Spinal cord (tissue), 10 donors: ENCODE measurements around the gene ITGAV. TPM values are rescaled to one million over a fixed set of nuclear protein-coding genes. Genes with fewer than 3 reads are reported as not detected.

Experiments
- DNase-seq, 6 donors: peaks; one replicate each; pipeline versions ENCODE4 v3.0.0 to v3.0.0-alpha.2; 2013 to 2015; ENCODE audit warnings: low spot score in 6 of 6, low read depth in 4 of 6
- H3K27ac ChIP-seq: one replicate; pipeline ENCODE4 v1.5.1; 2013; ENCODE audit warnings: low read depth, low read length, control low read depth
- H3K27me3 ChIP-seq: one replicate; pipeline ENCODE4 v1.6.1; 2013; ENCODE audit warnings: low read length; ENCODE audit not compliant: control insufficient read depth, insufficient read depth
- H3K36me3 ChIP-seq: one replicate; pipeline ENCODE4 v1.6.1; 2013; ENCODE audit warnings: low read length; ENCODE audit not compliant: control insufficient read depth, insufficient read depth
- H3K4me1 ChIP-seq: one replicate; pipeline ENCODE4 v1.6.1; 2013; ENCODE audit warnings: low read length; ENCODE audit not compliant: control insufficient read depth, insufficient read depth
- H3K4me3 ChIP-seq: one replicate; pipeline ENCODE4 v1.5.1; 2013; ENCODE audit warnings: low read depth, low read length, control low read depth
- H3K9me3 ChIP-seq: one replicate; pipeline ENCODE4 v1.6.1; 2013; ENCODE audit warnings: low read length; ENCODE audit not compliant: control insufficient read depth, insufficient read depth
- WGBS: methylation state at CpG from one replicate; pipeline ENCODE4 v1.1.5; 2013; ENCODE audit warnings: missing lambda C conversion rate; ENCODE audit not compliant: insufficient coverage; 5-methylcytosine and 5-hydroxymethylcytosine counted together
- polyA plus RNA-seq, 2 donors: library from polyadenylated mRNA; unstranded; fragments of 120-200 nt; gene quantifications; one replicate each; pipeline ENCODE4 v1.2.1, GENCODE V29; 2013; ENCODE audit not compliant: insufficient read length in 2 of 2
- total RNA-seq, 2 donors: library from RNA; depleted of rRNA in 1 of 2; stranded (reverse); fragments of 120-200 nt in 1 of 2; fragments of >200 nt in 1 of 2; gene quantifications; one replicate each; pipeline versions ENCODE4 v1.2.3 to v1.2.4, GENCODE V29; 2013 to 2014
- donor health status: healthy.

ITGAV gene
- total and polyA plus RNA-seq, 4 donors, result 42.8 to 146 (median 99.2) TPM

GRCh38 chr2:186641132-186641806, 51.4 kb downstream of the ITGAV start:
- Histone ChIP-seq H3K27me3 (no peaks in the 10 kb centered on the region), H3K36me3 (peaks cover 7% of the 10 kb centered on the region), H3K9me3 (no peaks in the 10 kb centered on the region), H3K4me3 (no peak overlapping the region), H3K27ac (no peak overlapping the region), H3K4me1 (no peaks in the 10 kb centered on the region)
- no peak for DNase-seq
- WGBS, result 78% methylated on average over 3 of the region's 4 CpGs

DNA sequence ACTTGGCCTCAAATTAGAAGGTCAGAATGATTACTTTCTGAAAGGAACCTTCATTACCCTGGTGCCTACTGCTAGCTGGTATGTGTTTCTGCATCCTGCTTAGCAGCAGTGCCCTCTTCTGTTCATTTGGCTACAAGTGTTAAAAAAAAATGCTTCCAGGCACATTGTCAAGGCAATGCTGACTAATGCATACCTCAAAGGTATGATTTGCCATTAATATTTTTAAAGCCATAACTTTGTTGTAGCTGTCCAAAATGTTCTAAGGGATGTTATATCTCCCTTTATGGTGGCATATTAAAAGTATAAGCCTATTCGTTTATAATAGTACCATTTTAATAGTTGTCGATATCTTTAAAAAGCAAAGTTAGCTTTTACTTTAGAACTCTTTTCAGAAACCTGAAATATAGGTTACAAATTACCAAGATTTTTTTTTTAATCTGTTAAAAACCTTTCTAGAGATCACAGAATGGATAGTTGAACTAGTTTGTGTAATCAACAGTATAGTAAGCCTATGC, 52.0 kb downstream of the ITGAV start:
- Histone ChIP-seq H3K36me3 (peaks cover 7% of the 10 kb centered on the region), H3K4me3 (no peak overlapping the region), H3K9me3 (no peaks in the 10 kb centered on the region), H3K4me1 (no peaks in the 10 kb centered on the region), H3K27me3 (no peaks in the 10 kb centered on the region), H3K27ac (no peak overlapping the region)
- WGBS, result no CpG with 5 or more reads among the region's 2 CpGs
- DNase-seq, result peak in 4 of 6 donors; percentile 24 to 81 (median 58)

- 89% methylated on average over 5 of the region's 5 CpGs for WGBS
- Histone ChIP-seq H3K4me1 (no peaks in the 10 kb centered on the region), H3K27ac (no peak overlapping the region), H3K9me3 (no peaks in the 10 kb centered on the region), H3K36me3 (peaks cover 6% of the 10 kb centered on the region), H3K27me3 (no peaks in the 10 kb centered on the region), H3K4me3 (no peak overlapping the region)
- DNase-seq, result no peak
These were observed 54.9 kb downstream of the ITGAV start for GRCh38 chr2:186644791-186645190.

DNA sequence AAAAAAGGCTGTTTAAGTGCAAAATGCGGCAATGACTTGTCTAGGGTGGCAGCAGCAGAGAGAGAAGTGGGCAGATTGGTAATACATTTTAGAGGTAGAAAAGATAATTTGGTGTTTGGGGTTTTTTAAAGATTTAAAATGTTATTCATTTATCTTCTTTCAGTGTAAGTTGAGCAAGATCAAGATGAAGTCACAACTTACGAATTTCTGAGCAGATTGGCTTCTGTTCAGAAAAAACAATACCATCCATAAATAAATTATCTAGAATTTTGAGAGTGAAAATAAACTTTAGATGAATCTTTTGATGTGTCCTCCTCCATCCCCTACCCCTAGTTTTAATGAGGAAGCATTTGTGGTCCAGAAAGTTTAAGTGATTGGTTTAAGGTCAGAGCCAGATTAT, 56.1 kb downstream of the ITGAV start:
- no peak overlapping the region for H3K27ac ChIP-seq
- H3K27me3 ChIP-seq, result no peaks in the 10 kb centered on the region
- 100% methylated on average over 1 of the region's 2 CpGs for WGBS
- H3K36me3 ChIP-seq, result peaks cover 6% of the 10 kb centered on the region
- no peak for DNase-seq
- H3K4me3 ChIP-seq, result no peak overlapping the region
- no peaks in the 10 kb centered on the region for H3K9me3 ChIP-seq
- H3K4me1 ChIP-seq, result no peaks in the 10 kb centered on the region

- Histone ChIP-seq H3K36me3 (peaks cover 3% of the 10 kb centered on the region), H3K9me3 (no peaks in the 10 kb centered on the region), H3K27ac (no peak overlapping the region), H3K4me1 (no peaks in the 10 kb centered on the region), H3K4me3 (no peak overlapping the region), H3K27me3 (no peaks in the 10 kb centered on the region)
- no peak for DNase-seq
- 100% methylated on average over 2 of the region's 2 CpGs for WGBS
These were observed 58.3 kb downstream of the ITGAV start for GRCh38 chr2:186648130-186648529.

DNA sequence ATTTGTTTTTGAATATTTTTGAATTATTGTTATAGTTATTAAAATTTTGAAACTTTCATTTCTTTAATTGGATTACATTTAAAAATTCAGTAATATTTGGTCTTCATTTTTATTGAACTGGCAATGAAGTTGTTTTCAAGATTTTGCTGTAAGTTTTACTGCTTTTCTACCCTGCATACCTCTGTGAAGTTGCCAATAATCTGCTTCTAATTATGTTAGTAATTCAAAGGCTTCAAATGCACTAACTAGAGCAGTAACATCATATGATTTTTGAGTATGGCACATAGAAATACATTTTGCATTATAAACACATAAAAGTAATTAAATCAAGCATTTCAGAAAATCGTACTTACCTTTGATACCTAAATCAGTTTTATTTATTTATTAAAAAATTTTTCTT, 63.7 kb downstream of the ITGAV start:
- Histone ChIP-seq H3K36me3 (no peaks in the 10 kb centered on the region), H3K9me3 (no peaks in the 10 kb centered on the region), H3K4me3 (no peak overlapping the region), H3K27ac (no peak overlapping the region), H3K27me3 (no peaks in the 10 kb centered on the region), H3K4me1 (no peaks in the 10 kb centered on the region)
- no peak for DNase-seq
- no CpG with 5 or more reads among the region's 1 CpG for WGBS

- Histone ChIP-seq H3K27me3 (no peaks in the 10 kb centered on the region), H3K36me3 (no peaks in the 10 kb centered on the region), H3K4me1 (no peaks in the 10 kb centered on the region), H3K27ac (no peak overlapping the region), H3K9me3 (no peaks in the 10 kb centered on the region), H3K4me3 (no peak overlapping the region)
- no peak for DNase-seq
These were observed 69.5 kb downstream of the ITGAV start for GRCh38 chr2:186659383-186659782.

DNA sequence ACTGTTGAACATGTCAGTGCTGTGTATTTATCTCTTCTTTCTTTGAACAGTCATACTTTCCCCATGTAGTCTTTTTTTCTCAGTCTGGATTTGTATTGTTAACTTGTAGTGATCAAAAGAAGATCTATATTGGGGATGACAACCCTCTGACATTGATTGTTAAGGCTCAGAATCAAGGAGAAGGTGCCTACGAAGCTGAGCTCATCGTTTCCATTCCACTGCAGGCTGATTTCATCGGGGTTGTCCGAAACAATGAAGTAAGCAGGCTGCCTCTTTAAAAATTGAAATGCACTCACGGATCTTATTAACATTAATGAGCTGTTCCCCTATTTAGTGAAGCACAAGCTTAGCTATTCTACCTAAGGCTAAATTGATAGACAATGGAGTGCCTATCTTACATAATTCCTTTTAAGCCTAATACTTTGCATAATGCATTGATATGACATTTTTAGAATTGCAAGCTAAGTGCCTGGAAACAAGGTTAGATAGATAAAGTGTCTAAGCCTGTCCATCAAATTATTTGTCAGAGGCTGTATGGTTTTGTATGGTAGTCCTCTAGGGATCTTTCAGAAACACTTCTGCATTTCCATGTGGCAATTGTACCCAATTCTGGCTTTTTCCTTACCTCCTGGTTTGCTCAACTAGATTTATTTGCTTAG, 74.7 kb downstream of the ITGAV start:
- Histone ChIP-seq H3K36me3 (no peaks in the 10 kb centered on the region), H3K27ac (no peak overlapping the region), H3K4me1 (no peaks in the 10 kb centered on the region), H3K9me3 (no peaks in the 10 kb centered on the region), H3K27me3 (no peaks in the 10 kb centered on the region), H3K4me3 (no peak overlapping the region)
- DNase-seq, result peak in 2 of 6 donors; percentile 10 to 22
- WGBS, result 63% methylated on average over 3 of the region's 5 CpGs

GRCh38 chr2:186669146-186669545, 79.3 kb downstream of the ITGAV start:
- Histone ChIP-seq H3K36me3 (peaks cover 11% of the 10 kb centered on the region), H3K4me3 (no peak overlapping the region), H3K9me3 (no peaks in the 10 kb centered on the region), H3K4me1 (no peaks in the 10 kb centered on the region), H3K27me3 (no peaks in the 10 kb centered on the region), H3K27ac (no peak overlapping the region)
- no peak for DNase-seq
- WGBS, result no CpG with 5 or more reads among the region's 1 CpG

DNA sequence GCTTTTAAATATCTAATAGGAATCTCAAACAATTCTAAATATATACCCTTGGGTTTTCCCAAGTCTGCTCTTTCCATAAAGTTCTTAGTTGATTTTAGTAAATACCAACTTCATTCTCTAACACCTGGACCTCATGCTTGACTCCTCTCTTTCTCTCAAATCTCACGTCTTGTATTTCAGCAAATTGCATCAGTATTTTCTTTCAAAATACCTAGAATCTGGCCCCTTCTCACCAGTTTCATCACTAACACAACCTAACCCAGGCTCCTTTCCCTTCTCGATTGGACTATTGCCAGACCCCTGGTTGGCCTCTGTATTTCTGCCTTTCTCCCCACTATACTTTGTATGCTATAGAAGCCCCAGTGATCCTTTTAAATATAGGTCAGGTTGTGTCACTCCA, 81.0 kb downstream of the ITGAV start:
- no peak for DNase-seq
- Histone ChIP-seq H3K36me3 (peaks cover 11% of the 10 kb centered on the region), H3K9me3 (no peaks in the 10 kb centered on the region), H3K27me3 (no peaks in the 10 kb centered on the region), H3K27ac (no peak overlapping the region), H3K4me3 (no peak overlapping the region), H3K4me1 (no peaks in the 10 kb centered on the region)
- 100% methylated on average over 2 of the region's 2 CpGs for WGBS
